ENCODE results near the gene PHYHD1. TPM values are rescaled to one million over a fixed set of nuclear protein-coding genes. Genes with fewer than 3 reads are reported as not detected.
"Not testable (repeated sequence)": the region's sequence is repeated elsewhere in the genome, so short reads cannot be mapped to it uniquely, and the experiment has no call there.

Gene PHYHD1
- polyA plus RNA-seq, 1 of the 3 experiments (the other 2 are of a cell fraction) = not detected

- H3K9me3 ChIP-seq; H3K27ac ChIP-seq (ENCODE audit: low read depth in 2 of 2, low read length in 1 of 2); DNase-seq; CTCF ChIA-PET; H2AFZ ChIP-seq (ENCODE audit: low read depth); H3K4me2 ChIP-seq; H4K20me1 ChIP-seq (ENCODE audit: insufficient read depth); H3K27me3 ChIP-seq (ENCODE audit: insufficient read depth); H3K4me3 ChIP-seq (ENCODE audit: low read depth in 2 of 2, low read length in 1 of 2); POLR2A ChIA-PET; H3K9ac ChIP-seq; H3K79me2 ChIP-seq (ENCODE audit: insufficient read depth); H3K4me1 ChIP-seq (ENCODE audit: control insufficient read depth in 1 of 2, insufficient read depth in 2 of 2, low read depth in 1 of 2, low read length in 1 of 2); H3K9me2 ChIP-seq: not testable (repeated sequence)
- H3F3A ChIP-seq (replicated peaks; ENCODE audit: insufficient read depth) = peaks cover 10% of the 10 kb centered on the region
- H3K36me3 ChIP-seq (replicated peaks in 1 of 2; ENCODE audit: control insufficient read depth in 1 of 2, insufficient read depth in 2 of 2, low read length in 1 of 2) = peaks cover 20 to 51% of the 10 kb centered on the region in 2 experiments
- WGBS (ENCODE audit: low lambda C conversion rate) = 96% methylated on average over 9 of the region's 9 CpGs
Observed at GRCh38 chr9:128961403-128961802, 40.6 kb downstream of the PHYHD1 start.

GRCh38 chr9:128969491-128969890 lies 48.7 kb downstream of the PHYHD1 start:
- no peak for DNase-seq

GRCh38 chr9:128972956-128973355 lies 52.2 kb downstream of the PHYHD1 start:
- Histone ChIP-seq H4K20me1 (ENCODE audit: insufficient read depth) (no peaks in the 10 kb centered on the region), H3K9ac (no peak overlapping the region), H3K4me1 (ENCODE audit: control insufficient read depth in 1 of 2, insufficient read depth in 2 of 2, low read depth in 1 of 2, low read length in 1 of 2) (no peaks in the 10 kb centered on the region), H3K4me2 (peak overlapping the region; percentile 23; the same call in 1 of the 2 replicates), H3F3A (replicated peaks; ENCODE audit: insufficient read depth) (peaks cover 22% of the 10 kb centered on the region), H3K27me3 (ENCODE audit: insufficient read depth) (no peaks in the 10 kb centered on the region), H3K27ac (ENCODE audit: low read depth in 2 of 2, low read length in 1 of 2) (peak overlapping the region in 1 of 2 experiments; percentile 59; a peak in 2 of 4 replicates), H3K36me3 (replicated peaks in 1 of 2; ENCODE audit: control insufficient read depth in 1 of 2, insufficient read depth in 2 of 2, low read length in 1 of 2) (peaks cover 14 to 35% of the 10 kb centered on the region in 2 experiments), H3K4me3 (ENCODE audit: low read depth in 2 of 2, low read length in 1 of 2) (no peak overlapping the region), H3K9me3 (no peaks in the 10 kb centered on the region), H3K79me2 (ENCODE audit: insufficient read depth) (no peaks in the 10 kb centered on the region), H3K9me2 (no peaks in the 10 kb centered on the region), H2AFZ (ENCODE audit: low read depth) (no peak overlapping the region)
- WGBS (ENCODE audit: low lambda C conversion rate) = 13% methylated on average over 4 of the region's 4 CpGs
- ChIA-PET POLR2A (no interaction called here), CTCF (no interaction called here)
- DNase-seq = no peak
- no peak for TF ChIP-seq USF1 (IDR thresholded peaks at IDR 0.05; ENCODE audit: borderline replicate concordance, low read depth)
- TF ChIP-seq POLR2AphosphoS5 (IDR thresholded peaks at IDR 0.05; ENCODE audit: low read depth, low read length) = no peak
- peak; percentile 65 for TF ChIP-seq FOSL2 (IDR thresholded peaks at IDR 0.05; ENCODE audit: borderline replicate concordance, low read depth)
- TF ChIP-seq MAX (IDR thresholded peaks at IDR 0.05; ENCODE audit: low read depth) = peak; percentile 44; the same call in 1 of the 2 replicates
- no peak for TF ChIP-seq GATA2 (CRISPR knock-in tag; IDR thresholded peaks at IDR 0.05)
- TF ChIP-seq YY1 (IDR thresholded peaks at IDR 0.05; ENCODE audit: low read depth) = no peak
- no peak for TF ChIP-seq MXI1 (IDR thresholded peaks at IDR 0.05; ENCODE audit: low read depth, low read length)
- no peak for TF ChIP-seq RCOR1 (IDR thresholded peaks at IDR 0.05; ENCODE audit: low read length)
- TF ChIP-seq RXRA (IDR thresholded peaks at IDR 0.05; ENCODE audit: borderline replicate concordance, low read depth) = no peak
- TF ChIP-seq ELF1 (IDR thresholded peaks at IDR 0.05) = no peak
- TF ChIP-seq IRF3 (IDR thresholded peaks at IDR 0.05; ENCODE audit: low read depth, low read length) = no peak
- no peak; the same call in 1 of the 2 replicates for TF ChIP-seq JUND (IDR thresholded peaks at IDR 0.05)
- no peak for TF ChIP-seq EZH2phosphoT487 (IDR thresholded peaks at IDR 0.05; ENCODE audit: borderline replicate concordance, low read depth)
- TF ChIP-seq TCF12 (IDR thresholded peaks at IDR 0.05) = peak; percentile 38; the same call in 1 of the 2 replicates
- TF ChIP-seq NRF1 (IDR thresholded peaks at IDR 0.05; ENCODE audit: low read depth, low read length) = no peak

More at GRCh38 chr9:128969491-128969890, 48.7 kb downstream of the PHYHD1 start:
- Histone ChIP-seq H3K4me2 (no peak overlapping the region), H3K27me3 (ENCODE audit: insufficient read depth) (no peaks in the 10 kb centered on the region), H3K4me1 (ENCODE audit: control insufficient read depth in 1 of 2, insufficient read depth in 2 of 2, low read depth in 1 of 2, low read length in 1 of 2) (no peaks in the 10 kb centered on the region), H4K20me1 (ENCODE audit: insufficient read depth) (no peaks in the 10 kb centered on the region), H3K4me3 (ENCODE audit: low read depth in 2 of 2, low read length in 1 of 2) (no peak overlapping the region), H3K9me3 (no peaks in the 10 kb centered on the region), H3K27ac (ENCODE audit: low read depth in 2 of 2, low read length in 1 of 2) (no peak overlapping the region), H3K36me3 (replicated peaks in 1 of 2; ENCODE audit: control insufficient read depth in 1 of 2, insufficient read depth in 2 of 2, low read length in 1 of 2) (peaks cover 14 to 29% of the 10 kb centered on the region in 2 experiments), H3K79me2 (ENCODE audit: insufficient read depth) (no peaks in the 10 kb centered on the region), H2AFZ (ENCODE audit: low read depth) (no peak overlapping the region), H3K9ac (no peak overlapping the region), H3K9me2 (no peaks in the 10 kb centered on the region), H3F3A (replicated peaks; ENCODE audit: insufficient read depth) (peaks cover 26% of the 10 kb centered on the region)
- ChIA-PET CTCF (no interaction called here), POLR2A (no interaction called here)
- TF ChIP-seq TEAD4 (IDR thresholded peaks at IDR 0.05; ENCODE audit: borderline replicate concordance, insufficient read depth) = no peak
- TF ChIP-seq GATA2 (CRISPR knock-in tag; IDR thresholded peaks at IDR 0.05) = no peak
- TF ChIP-seq NRF1 (IDR thresholded peaks at IDR 0.05; ENCODE audit: low read depth, low read length) = no peak
- TF ChIP-seq NFIC (IDR thresholded peaks at IDR 0.05; ENCODE audit: borderline replicate concordance) = no peak
- no peak for TF ChIP-seq TAF1 (IDR thresholded peaks at IDR 0.05; ENCODE audit: borderline replicate concordance, low read depth, low read length)
- 96% methylated on average over 5 of the region's 5 CpGs for WGBS (ENCODE audit: low lambda C conversion rate)

All from SK-N-SH (cell line).